PC-3 (cell line): ENCODE results near the gene CDR2L.

Experiments used
- EZH2 ChIP-seq: fragments of 300-600 bp; sonication (generic); IDR thresholded peaks from one replicate; pipeline ENCODE4 v1.6.1; 2017; ENCODE audit warnings: antibody characterized with exemption, mild to moderate bottlenecking, low read length; ENCODE audit not compliant: unreplicated experiment
- TF ChIP-seq, protein P1 (sequence below): fragments of 300-600 bp; sonication (generic); conservative IDR thresholded peaks from 2 replicates; pipeline ENCODE4 v1.5.1; 2017; ENCODE audit warnings: antibody characterized with exemption, low read depth, mild to moderate bottlenecking, low read length

DNA sequence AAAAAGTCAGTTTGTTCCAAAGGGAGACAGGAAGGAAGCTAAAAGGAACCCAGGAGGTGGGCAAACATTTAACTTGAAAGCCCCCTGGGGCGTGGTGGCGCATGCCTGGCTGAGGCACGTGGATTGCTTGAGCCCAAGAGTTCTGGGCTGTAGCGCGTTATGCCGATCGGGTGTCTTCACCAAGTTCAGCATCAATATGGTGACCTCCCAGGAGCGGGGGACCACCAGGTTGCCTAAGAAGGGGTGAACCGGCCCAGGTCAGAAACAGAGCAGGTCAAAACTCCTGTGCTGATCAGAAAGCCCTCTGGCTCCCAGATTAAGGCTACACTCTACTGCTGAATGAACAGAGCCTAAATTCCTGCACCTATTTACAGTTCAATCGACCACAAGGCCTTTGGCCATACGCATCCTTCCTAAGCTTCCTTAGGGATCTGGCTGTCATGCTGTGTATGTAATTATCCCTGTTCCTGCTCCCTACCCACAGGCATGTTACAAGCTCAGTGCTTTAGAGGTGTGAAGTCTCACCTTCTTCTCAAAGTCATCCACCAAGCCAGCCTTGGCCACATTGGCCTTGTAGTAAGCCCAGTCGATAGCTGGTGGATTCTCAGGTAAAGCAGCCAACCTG, 54.3 kb downstream of the CDR2L start:
- TF ChIP-seq, protein P1, sequence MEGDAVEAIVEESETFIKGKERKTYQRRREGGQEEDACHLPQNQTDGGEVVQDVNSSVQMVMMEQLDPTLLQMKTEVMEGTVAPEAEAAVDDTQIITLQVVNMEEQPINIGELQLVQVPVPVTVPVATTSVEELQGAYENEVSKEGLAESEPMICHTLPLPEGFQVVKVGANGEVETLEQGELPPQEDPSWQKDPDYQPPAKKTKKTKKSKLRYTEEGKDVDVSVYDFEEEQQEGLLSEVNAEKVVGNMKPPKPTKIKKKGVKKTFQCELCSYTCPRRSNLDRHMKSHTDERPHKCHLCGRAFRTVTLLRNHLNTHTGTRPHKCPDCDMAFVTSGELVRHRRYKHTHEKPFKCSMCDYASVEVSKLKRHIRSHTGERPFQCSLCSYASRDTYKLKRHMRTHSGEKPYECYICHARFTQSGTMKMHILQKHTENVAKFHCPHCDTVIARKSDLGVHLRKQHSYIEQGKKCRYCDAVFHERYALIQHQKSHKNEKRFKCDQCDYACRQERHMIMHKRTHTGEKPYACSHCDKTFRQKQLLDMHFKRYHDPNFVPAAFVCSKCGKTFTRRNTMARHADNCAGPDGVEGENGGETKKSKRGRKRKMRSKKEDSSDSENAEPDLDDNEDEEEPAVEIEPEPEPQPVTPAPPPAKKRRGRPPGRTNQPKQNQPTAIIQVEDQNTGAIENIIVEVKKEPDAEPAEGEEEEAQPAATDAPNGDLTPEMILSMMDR, result no peak
- no peak for TF ChIP-seq EZH2
